Adrenal gland (tissue), 12 donors: Measurements from ENCODE around the gene TTC33. TPM values are rescaled to one million over a fixed set of nuclear protein-coding genes. Genes with fewer than 3 reads are reported as not detected.
"Not testable (repeated sequence)": the region's sequence is repeated elsewhere in the genome, so short reads cannot be mapped to it uniquely, and the experiment has no call there.

Experiments
- DNase-seq, 7 donors: peaks; one replicate each; pipeline ENCODE4 v3.0.0-alpha.2; 2019 to 2020
- H3K27ac ChIP-seq, 5 donors: fragments of 200-600 bp; sonication (generic) in 4 of 5; 1 replicate in 3 of 5; 2 replicates in 2 of 5; pipeline versions ENCODE4 v1.5.1 to v1.8.0; 2016 to 2020; ENCODE audit warnings: mild to moderate bottlenecking in 1 of 5
- H3K27me3 ChIP-seq: fragments of 200-600 bp; 2 replicates; pipeline ENCODE4 v1.8.0; 2021
- H3K36me3 ChIP-seq, 2 donors: fragments of 200-600 bp; replicated peaks in 1 of 2; 1 replicate in 1 of 2; 2 replicates in 1 of 2; pipeline versions ENCODE4 v1.5.1 to v1.8.0; 2018 to 2022
- H3K4me1 ChIP-seq, 2 donors: fragments of 200-600 bp; replicated peaks in 1 of 2; 1 replicate in 1 of 2; 2 replicates in 1 of 2; pipeline versions ENCODE4 v1.5.1 to v1.8.0; 2018 to 2021
- H3K4me3 ChIP-seq, 4 donors: fragments of 200-600 bp; sonication (generic) in 3 of 4; one replicate each; pipeline ENCODE4 v1.5.1; 2016 to 2018
- H3K9me3 ChIP-seq, 3 donors: fragments of 200-600 bp; sonication (generic) in 1 of 3; replicated peaks in 1 of 3; 1 replicate in 2 of 3; 2 replicates in 1 of 3; pipeline versions ENCODE4 v1.5.1 to v1.8.0; 2016 to 2021
- POLR2A ChIP-seq, 2 donors: fragments of 450-650 bp; IDR thresholded peaks; one replicate each; pipeline ENCODE4 v1.6.1; 2017; ENCODE audit warnings: antibody characterized with exemption in 2 of 2, mild to moderate bottlenecking in 2 of 2, moderate library complexity in 1 of 2
- WGBS, 4 donors: extraction: QIAGEN DNeasy Blood & Tissue Kit in 2 of 4; methylation state at CpG; one replicate each; pipeline versions ENCODE4 v1.1.5 to v1.1.7; 2013 to 2017; 5-methylcytosine and 5-hydroxymethylcytosine counted together
- intact Hi-C, 2 donors: fragments of 100-400 bp; cut with DNase I; formaldehyde crosslinking; loops; one replicate each; pipeline versions ENCODE4 v1.14.1 to v1.15.0; 2022 to 2023
- polyA plus RNA-seq, 3 donors: library from polyadenylated mRNA; stranded (reverse); fragments of 200-250 nt in 2 of 3; fragments of 350-450 nt in 1 of 3; fragmentation: Illumina TruSeq in 1 of 3; extraction: RNeasy Lipid Tissue Mini Kit (QIAGEN cat#74804) in 1 of 3; gene quantifications; one replicate each; pipeline ENCODE4 v1.2.3, GENCODE V29; 2013 to 2014
- total RNA-seq, 9 donors: library from RNA; depleted of rRNA in 4 of 9; stranded (reverse); fragments of >200 nt in 4 of 9; fragments of 120-200 nt in 1 of 9; fragmentation: NEBNext Ultra II Directional in 1 of 9; extraction: Animal tissue kit (Norgen Biotek cat#: 25700) in 1 of 9; gene quantifications; one replicate each; pipeline versions ENCODE4 v1.1.0 to v1.2.4, GENCODE V29; 2013 to 2023
- TF ChIP-seq, protein P1 (sequence below), 6 experiments: fragments of 450-650 bp in 4 of 6; fragments of 200-600 bp in 2 of 6; sonication (generic) in 1 of 6; IDR thresholded peaks; 1 replicate in 5 of 6; 2 replicates in 1 of 6; pipeline versions ENCODE4 v1.5.1 to v1.8.0; 2016 to 2021; ENCODE audit warnings: antibody characterized with exemption in 6 of 6, mild to moderate bottlenecking in 2 of 6, moderate library complexity in 1 of 6
- donor health status: healthy with polysubstance abuse.
- donor health status: Bipolar disorder and iron deficiency.
- donor health status: DM: yes; HTN: yes; CAD: no.
- donor health status: DM: no; HTN: no; CAD: no.
- donor health status: DM: no; HTN: no; CAD: no.
- donor health status: DM: yes; HTN: yes; CAD: no.

Gene TTC33
- total and polyA plus RNA-seq, 12 donors: 5.8 to 33.5 (median 15.3) TPM

DNA sequence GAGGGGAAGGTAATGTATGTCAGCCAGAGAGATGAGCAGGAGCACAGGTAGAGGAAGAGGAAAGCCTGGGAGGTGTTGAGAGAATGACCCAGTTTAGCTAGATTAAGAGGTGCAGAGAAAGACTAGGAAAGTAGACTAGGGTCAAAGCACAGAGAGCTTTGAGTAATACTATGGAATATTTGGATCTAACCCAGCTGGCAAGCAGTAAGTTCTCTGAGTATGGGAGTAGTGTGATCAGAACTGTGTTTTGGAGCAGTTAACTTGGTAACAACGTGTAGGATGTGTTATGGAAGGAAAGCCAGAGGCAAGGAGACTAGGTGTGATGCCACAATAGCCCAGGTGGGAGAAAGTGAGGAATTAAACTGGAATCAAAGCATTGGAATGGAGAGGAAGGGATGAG, 160.9 kb downstream of the TTC33 start:
- Histone ChIP-seq H3K9me3 (no peaks in the 10 kb centered on the region), H3K4me3 (no peak overlapping the region), H3K27me3 (no peaks in the 10 kb centered on the region), H3K4me1 (no peaks in the 10 kb centered on the region), H3K27ac (no peak overlapping the region), H3K36me3 (no peaks in the 10 kb centered on the region)
- no peak for DNase-seq
- WGBS, 4 donors: 30 to 37% (median 34%) methylated on average over 1 of the region's 1 CpG
- TF ChIP-seq POLR2A (IDR thresholded peaks at IDR 0.05): no peak
- TF ChIP-seq, protein P1, sequence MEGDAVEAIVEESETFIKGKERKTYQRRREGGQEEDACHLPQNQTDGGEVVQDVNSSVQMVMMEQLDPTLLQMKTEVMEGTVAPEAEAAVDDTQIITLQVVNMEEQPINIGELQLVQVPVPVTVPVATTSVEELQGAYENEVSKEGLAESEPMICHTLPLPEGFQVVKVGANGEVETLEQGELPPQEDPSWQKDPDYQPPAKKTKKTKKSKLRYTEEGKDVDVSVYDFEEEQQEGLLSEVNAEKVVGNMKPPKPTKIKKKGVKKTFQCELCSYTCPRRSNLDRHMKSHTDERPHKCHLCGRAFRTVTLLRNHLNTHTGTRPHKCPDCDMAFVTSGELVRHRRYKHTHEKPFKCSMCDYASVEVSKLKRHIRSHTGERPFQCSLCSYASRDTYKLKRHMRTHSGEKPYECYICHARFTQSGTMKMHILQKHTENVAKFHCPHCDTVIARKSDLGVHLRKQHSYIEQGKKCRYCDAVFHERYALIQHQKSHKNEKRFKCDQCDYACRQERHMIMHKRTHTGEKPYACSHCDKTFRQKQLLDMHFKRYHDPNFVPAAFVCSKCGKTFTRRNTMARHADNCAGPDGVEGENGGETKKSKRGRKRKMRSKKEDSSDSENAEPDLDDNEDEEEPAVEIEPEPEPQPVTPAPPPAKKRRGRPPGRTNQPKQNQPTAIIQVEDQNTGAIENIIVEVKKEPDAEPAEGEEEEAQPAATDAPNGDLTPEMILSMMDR (IDR thresholded peaks at IDR 0.05): no peak
- intact Hi-C loops: no loop called here

GRCh38 chr5:40591727-40592396, 163.9 kb downstream of the TTC33 start:
- H3K9me3 ChIP-seq, H3K4me3 ChIP-seq, H3K4me1 ChIP-seq, H3K36me3 ChIP-seq, H3K27ac ChIP-seq, DNase-seq, intact Hi-C loops, H3K27me3 ChIP-seq: not testable (repeated sequence)
- WGBS, 4 donors: 66 to 75% (median 74%) methylated on average over 10 of the region's 10 CpGs

DNA sequence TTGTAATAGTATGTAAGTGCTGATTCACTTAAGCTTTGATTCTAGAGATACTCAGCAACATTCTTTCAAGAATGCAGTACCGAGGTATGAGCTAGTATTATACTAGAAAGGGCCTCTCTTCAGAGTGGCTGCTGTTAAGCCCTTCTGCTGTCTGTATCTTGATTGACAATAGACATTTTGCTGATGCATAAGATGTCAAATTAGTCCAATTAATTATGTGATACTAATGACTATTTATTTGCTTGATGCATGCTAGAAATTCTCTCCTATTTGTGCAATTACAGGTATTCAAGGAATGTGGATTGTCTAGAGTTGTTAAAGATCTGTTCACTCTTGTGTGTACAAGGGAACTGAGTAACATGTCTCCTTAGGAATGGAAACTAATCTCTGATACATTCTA, 168.4 kb downstream of the TTC33 start:
- H3K36me3 ChIP-seq: no peaks in the 10 kb centered on the region
- no peak overlapping the region for H3K4me3 ChIP-seq
- no peaks in the 10 kb centered on the region for H3K27me3 ChIP-seq
- TF ChIP-seq POLR2A (IDR thresholded peaks at IDR 0.05): no peak
- TF ChIP-seq, protein P1 (IDR thresholded peaks at IDR 0.05): no peak
- H3K9me3 ChIP-seq: peaks cover 0 to 2% (median 0%) of the 10 kb centered on the region in 3 donors
- H3K4me1 ChIP-seq: no peaks in the 10 kb centered on the region
- H3K27ac ChIP-seq: no peak overlapping the region
- intact Hi-C loops: no loop called here
- WGBS, 4 donors: 65 to 92% (median 82%) methylated on average over 1 of the region's 1 CpG
- no peak for DNase-seq

DNA sequence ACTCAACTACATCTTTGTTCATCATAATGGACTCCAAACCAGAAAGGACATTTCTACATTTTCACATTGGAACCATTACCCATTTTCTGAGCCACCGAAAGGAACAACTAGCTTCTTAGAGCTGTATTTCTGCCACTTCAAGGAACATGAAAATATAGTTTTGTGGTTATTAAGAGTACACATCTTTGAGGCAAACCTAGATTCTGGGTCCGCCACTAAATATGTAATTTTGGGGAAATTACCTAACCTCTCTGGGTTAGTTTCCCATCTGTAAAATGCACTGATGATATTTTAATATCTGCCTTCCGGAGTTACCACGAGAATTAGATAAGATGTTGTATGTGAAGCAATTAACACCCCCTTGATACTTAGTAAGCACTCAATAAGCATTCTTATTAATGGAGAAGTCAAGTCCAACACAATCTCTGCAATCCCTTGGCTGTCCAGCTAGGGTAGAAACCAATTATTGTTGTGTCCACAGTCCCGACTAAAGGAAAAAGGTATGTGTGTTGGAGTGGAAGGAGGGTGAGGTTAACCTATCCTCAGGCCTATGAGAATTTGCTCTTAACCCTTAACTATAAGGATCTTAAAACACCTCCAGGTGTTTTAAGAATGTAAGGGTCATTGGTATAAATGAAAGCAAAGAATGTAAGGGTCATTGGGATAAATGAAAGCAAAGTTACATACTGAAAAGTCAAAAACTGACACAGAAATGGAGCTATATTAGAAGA, 170.1 kb downstream of the TTC33 start:
- WGBS, 4 donors: 79 to 89% (median 83%) methylated on average over 5 of the region's 5 CpGs
- peaks cover 0 to 2% (median 0%) of the 10 kb centered on the region in 3 donors for H3K9me3 ChIP-seq
- TF ChIP-seq POLR2A (IDR thresholded peaks at IDR 0.05): no peak
- TF ChIP-seq, protein P1 (IDR thresholded peaks at IDR 0.05): no peak
- H3K4me1 ChIP-seq: no peaks in the 10 kb centered on the region
- no peaks in the 10 kb centered on the region for H3K27me3 ChIP-seq
- H3K27ac ChIP-seq: no peak overlapping the region
- H3K36me3 ChIP-seq: no peaks in the 10 kb centered on the region
- H3K4me3 ChIP-seq: no peak overlapping the region
- DNase-seq: no peak
- intact Hi-C loops: no loop called here
